Activated CD8-positive, alpha-beta T cell treated with anti-CD3 and anti-CD28 coated beads for 36 hours (primary cell): ENCODE measurements around the gene CARD14. TPM values are rescaled to one million over a fixed set of nuclear protein-coding genes. Genes with fewer than 3 reads are reported as not detected.

Source experiments
- ATAC-seq: fragments of 200-7000 bp; cut with Tn5 transposase; one replicate; pipeline ENCODE4 v1.10.0; 2021; ENCODE audit warnings: mild to moderate bottlenecking, moderate library complexity
- CTCF ChIA-PET: fragments of 350-600 bp; sonication (Branson Sonifier 250); formaldehyde crosslinking; loops from one replicate; lab custom pipeline; 2021; ENCODE audit warnings: antibody characterized with exemption; lab: Charles Lee
- POLR2A ChIA-PET: fragments of 350-600 bp; sonication (Branson Sonifier 250); formaldehyde crosslinking; loops from one replicate; lab custom pipeline; 2021; ENCODE audit warnings: antibody characterized with exemption; lab: Charles Lee
- DNase-seq: peaks from one replicate; pipeline ENCODE4 v3.0.0-alpha.2; 2020
- H3K27ac Mint-ChIP-seq: one replicate; pipeline ENCODE4 v1.8.0; 2021; ENCODE audit warnings: mild to moderate bottlenecking, mixed read lengths
- H3K27me3 Mint-ChIP-seq: one replicate; pipeline ENCODE4 v1.8.0; 2021; ENCODE audit warnings: mixed read lengths
- H3K36me3 Mint-ChIP-seq: one replicate; pipeline ENCODE4 v1.8.0; 2021; ENCODE audit warnings: low read depth, mixed read lengths
- H3K4me1 Mint-ChIP-seq: one replicate; pipeline ENCODE4 v1.8.0; 2021; ENCODE audit warnings: low read depth, mixed read lengths
- H3K4me3 Mint-ChIP-seq: one replicate; pipeline ENCODE4 v1.8.0; 2021; ENCODE audit warnings: mild to moderate bottlenecking, moderate library complexity, mixed read lengths
- H3K9me3 Mint-ChIP-seq: one replicate; pipeline ENCODE4 v1.8.0; 2021; ENCODE audit warnings: mixed read lengths
- intact Hi-C: fragments of 100-400 bp; cut with micrococcal nuclease; formaldehyde crosslinking; loops from one replicate; pipeline ENCODE4 v1.10.0; 2022
- total RNA-seq, 2 experiments: library from RNA; stranded (reverse); gene quantifications; one replicate each; pipeline ENCODE4 v1.2.3, GENCODE V29; 2021
- TF ChIP-seq, protein P1 (sequence below): fragments of 200-600 bp; IDR thresholded peaks from one replicate; pipeline ENCODE4 v1.8.0; 2022; ENCODE audit warnings: antibody characterized with exemption, mild to moderate bottlenecking

Gene CARD14
- total RNA-seq, 2 experiments from 2014 or later: 0.11 to 0.50 TPM

DNA sequence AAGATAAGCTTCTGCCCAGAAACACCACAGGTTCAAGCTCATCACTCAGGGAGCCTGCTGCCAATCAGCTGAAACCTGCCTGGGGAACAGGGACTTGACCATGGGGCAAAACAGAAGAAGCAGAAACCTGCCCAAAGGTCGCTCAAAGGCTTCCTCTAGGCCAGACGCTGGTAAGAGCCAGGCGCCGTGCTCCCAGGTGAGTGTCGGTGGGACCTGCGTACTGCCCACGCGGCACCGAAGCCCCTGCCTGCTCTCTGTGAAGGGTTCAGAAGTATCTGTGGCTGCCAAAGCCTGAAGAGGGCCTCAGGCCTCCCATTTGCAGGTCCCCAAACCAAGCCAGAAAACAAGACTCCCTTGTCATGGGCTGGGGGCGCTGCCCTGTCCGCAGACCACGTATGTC lies 39.9 kb downstream of the CARD14 start:
- no peak overlapping the region for H3K27ac Mint-ChIP-seq
- CTCF ChIA-PET: interaction anchor here (0.8 to 1.6 kb wide), 3 partner anchors 14 to 95 kb away, joined by 3 to 5 read pairs (median 4); no protein-coding TSS in a partner anchor
- no peaks in the 10 kb centered on the region for H3K27me3 Mint-ChIP-seq
- no peaks in the 10 kb centered on the region for H3K4me1 Mint-ChIP-seq
- POLR2A ChIA-PET: interaction anchor here (1.1 to 1.5 kb wide), 2 partner anchors 8 to 9 kb away, joined by 3 to 4 read pairs; no protein-coding TSS in a partner anchor
- DNase-seq: no peak
- intact Hi-C loops: no loop called here
- ATAC-seq: no peak
- H3K9me3 Mint-ChIP-seq: no peaks in the 10 kb centered on the region
- H3K36me3 Mint-ChIP-seq: peaks cover 3% of the 10 kb centered on the region
- no peak overlapping the region for H3K4me3 Mint-ChIP-seq
- TF ChIP-seq, protein P1, sequence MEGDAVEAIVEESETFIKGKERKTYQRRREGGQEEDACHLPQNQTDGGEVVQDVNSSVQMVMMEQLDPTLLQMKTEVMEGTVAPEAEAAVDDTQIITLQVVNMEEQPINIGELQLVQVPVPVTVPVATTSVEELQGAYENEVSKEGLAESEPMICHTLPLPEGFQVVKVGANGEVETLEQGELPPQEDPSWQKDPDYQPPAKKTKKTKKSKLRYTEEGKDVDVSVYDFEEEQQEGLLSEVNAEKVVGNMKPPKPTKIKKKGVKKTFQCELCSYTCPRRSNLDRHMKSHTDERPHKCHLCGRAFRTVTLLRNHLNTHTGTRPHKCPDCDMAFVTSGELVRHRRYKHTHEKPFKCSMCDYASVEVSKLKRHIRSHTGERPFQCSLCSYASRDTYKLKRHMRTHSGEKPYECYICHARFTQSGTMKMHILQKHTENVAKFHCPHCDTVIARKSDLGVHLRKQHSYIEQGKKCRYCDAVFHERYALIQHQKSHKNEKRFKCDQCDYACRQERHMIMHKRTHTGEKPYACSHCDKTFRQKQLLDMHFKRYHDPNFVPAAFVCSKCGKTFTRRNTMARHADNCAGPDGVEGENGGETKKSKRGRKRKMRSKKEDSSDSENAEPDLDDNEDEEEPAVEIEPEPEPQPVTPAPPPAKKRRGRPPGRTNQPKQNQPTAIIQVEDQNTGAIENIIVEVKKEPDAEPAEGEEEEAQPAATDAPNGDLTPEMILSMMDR: no peak

DNA sequence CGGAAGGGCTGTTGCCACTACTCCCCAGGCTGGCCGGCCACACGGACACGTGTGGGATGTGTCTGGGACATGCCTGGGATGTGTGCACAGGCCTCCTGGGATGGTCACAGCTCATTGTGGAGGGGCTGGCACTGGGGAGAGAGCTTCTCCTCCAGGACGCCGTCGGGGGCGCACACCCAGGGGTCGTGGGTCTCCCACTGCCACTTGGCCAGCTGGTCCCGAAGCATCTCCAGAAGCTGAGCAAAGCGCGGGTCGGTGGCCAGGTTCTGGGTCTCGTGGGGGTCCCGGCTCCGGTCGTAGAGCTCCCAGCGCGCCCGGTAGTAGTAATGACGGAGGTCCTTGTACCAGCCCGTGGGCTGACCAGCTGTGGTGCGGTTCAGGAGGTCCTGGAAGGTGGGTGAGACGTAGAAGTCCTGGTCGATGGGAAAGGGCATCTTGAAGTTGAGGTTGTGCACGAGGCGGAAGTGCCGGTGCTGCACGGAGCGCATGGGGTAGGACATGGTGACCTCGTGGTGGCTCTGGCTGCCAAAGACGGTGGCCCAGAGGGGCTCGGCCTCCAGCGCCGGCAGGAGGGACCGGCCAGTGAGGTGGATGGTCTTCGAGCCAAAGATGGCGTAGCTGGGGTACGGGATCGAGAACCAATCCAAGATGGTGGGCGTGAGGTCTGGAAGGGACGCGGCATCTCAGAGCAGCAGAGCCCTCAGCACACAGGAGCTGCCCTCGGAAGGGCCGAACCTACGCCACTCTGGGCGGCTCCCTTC lies 40.7 kb downstream of the CARD14 start:
- peaks cover 3% of the 10 kb centered on the region for H3K36me3 Mint-ChIP-seq
- no peak overlapping the region for H3K27ac Mint-ChIP-seq
- intact Hi-C loops: no loop called here
- CTCF ChIA-PET: interaction anchor here (0.8 to 1.6 kb wide), 4 partner anchors 15 to 109 kb away, joined by 3 to 5 read pairs (median 4); partner anchors contain the start of gene GAA
- DNase-seq (no peak), ATAC-seq (no peak)
- H3K4me3 Mint-ChIP-seq: no peak overlapping the region
- TF ChIP-seq, protein P1: no peak
- H3K9me3 Mint-ChIP-seq: no peaks in the 10 kb centered on the region
- POLR2A ChIA-PET: interaction anchor here (1.5 kb wide), 1 partner anchor 9 kb away, joined by 4 read pairs; no protein-coding TSS in a partner anchor
- no peaks in the 10 kb centered on the region for H3K27me3 Mint-ChIP-seq
- no peaks in the 10 kb centered on the region for H3K4me1 Mint-ChIP-seq

DNA sequence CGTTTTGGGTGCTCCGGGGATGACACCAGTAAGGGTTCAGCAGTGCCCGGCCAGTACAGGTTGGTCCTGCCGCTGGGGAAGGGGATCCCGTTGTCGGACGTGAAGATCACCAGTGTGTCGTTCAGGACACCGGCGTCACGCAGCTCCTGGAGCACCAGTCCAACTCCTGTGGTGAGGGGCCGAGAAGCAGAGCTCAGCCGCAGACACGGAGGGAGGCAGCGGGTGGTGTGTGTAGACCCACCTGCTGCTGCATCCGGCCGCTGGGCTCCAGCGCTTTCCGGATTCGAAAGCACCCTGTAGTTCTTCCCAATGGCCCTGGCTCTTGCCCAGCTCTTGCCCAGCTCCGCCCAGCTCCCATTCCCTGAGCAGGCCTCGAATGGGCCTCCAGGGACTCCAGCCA lies 42.3 kb downstream of the CARD14 start:
- Mint-ChIP-seq H3K4me1 (no peaks in the 10 kb centered on the region), H3K36me3 (peaks cover 9% of the 10 kb centered on the region), H3K27ac (no peak overlapping the region), H3K9me3 (no peaks in the 10 kb centered on the region), H3K4me3 (no peak overlapping the region), H3K27me3 (no peaks in the 10 kb centered on the region)
- TF ChIP-seq, protein P1: no peak
- DNase-seq: no peak
- intact Hi-C loops: no loop called here
- ATAC-seq: no peak
- CTCF ChIA-PET: interaction anchor here (1.8 kb wide), 1 partner anchor 21 kb away, joined by 4 read pairs; no protein-coding TSS in a partner anchor
- POLR2A ChIA-PET: no interaction called here

DNA sequence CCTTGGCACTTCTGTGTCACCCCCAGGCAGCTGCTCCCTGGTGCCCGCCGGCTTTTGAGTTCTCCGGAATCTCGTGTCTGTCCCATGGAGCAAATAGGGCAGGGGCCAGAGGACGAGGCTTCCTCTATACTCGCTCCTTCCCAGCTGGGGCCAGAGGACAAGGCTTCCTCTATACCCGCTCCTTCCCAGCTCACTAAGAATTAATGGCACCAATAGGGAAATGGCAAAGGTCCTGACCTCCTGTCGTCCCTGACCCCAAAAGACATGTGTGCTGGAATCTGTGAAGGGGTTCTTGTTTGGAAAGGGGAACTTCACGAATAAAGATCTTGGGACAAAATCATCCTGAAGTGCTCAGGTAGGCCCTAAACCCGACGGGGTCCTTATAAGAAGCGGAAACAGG lies 42.7 kb downstream of the CARD14 start:
- DNase-seq (no peak), ATAC-seq (no peak)
- TF ChIP-seq, protein P1: no peak
- Mint-ChIP-seq H3K4me3 (no peak overlapping the region), H3K27me3 (no peaks in the 10 kb centered on the region), H3K36me3 (peaks cover 10% of the 10 kb centered on the region), H3K4me1 (peaks cover 2% of the 10 kb centered on the region), H3K9me3 (no peaks in the 10 kb centered on the region), H3K27ac (no peak overlapping the region)
- CTCF ChIA-PET: interaction anchor here (1.8 kb wide), 1 partner anchor 21 kb away, joined by 4 read pairs; no protein-coding TSS in a partner anchor
- intact Hi-C loops: no loop called here
- POLR2A ChIA-PET: no interaction called here
